GM18870 (cell line): Measurements from ENCODE around the gene LRRC40.
"Not testable (repeated sequence)": the region's sequence is repeated elsewhere in the genome, so short reads cannot be mapped to it uniquely, and the experiment has no call there.

ENCODE experiments used
- ATAC-seq: cut with Tn5 transposase; IDR thresholded peaks from one replicate; pipeline ENCODE4 v1.9.1; 2021; ENCODE audit warnings: moderate library complexity; ENCODE audit not compliant: unreplicated experiment

LRRC40 gene

GRCh38 chr1:70204139-70204538 lies 1.2 kb downstream of the LRRC40 start:
- ATAC-seq = no peak

DNA sequence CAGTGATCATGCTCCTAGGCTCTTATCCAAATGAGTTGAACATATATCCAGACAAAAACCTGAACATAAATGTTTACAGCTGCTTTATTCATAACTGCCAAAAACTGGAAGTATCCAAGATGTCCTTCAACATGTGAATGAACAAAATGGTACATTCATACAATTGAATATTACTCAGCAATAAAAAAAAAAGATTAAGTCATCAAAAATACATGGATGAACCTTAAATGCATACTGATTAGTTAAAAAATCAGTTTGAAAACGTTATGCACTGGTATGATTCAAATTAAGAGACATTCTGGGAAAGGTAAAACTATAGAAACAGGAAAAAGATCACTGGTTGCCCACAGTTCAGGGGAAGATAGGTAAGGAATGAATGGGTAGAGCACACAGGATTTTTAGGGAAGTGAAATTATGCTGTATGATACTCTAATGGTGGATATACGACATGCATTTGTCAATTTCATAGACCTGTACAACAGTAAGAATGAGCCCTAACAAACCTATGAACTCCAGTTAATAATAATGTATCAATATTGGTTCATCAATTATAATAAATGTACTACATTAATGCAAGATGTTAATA lies 3.1 kb downstream of the LRRC40 start:
- peak; percentile 27 for ATAC-seq

DNA sequence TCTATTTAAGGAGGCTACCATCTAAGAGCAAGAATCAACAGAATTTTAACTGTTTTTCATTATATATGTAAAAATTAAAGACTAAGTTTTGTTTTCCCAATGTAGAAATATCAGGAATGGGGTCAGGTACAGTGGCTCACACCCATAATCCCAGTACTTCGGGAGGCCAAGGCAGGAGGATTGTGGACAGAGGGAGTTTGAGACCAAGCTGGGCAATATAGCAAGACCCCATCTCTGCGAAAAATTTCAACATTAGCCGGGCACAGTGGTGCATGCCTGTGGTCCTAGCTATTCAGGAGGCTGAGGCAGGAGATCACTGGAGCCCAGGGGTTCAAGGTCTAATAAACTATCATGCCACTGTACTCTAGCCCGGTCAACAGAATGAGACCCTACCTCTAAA lies 5.3 kb downstream of the LRRC40 start:
- ATAC-seq = no peak

DNA sequence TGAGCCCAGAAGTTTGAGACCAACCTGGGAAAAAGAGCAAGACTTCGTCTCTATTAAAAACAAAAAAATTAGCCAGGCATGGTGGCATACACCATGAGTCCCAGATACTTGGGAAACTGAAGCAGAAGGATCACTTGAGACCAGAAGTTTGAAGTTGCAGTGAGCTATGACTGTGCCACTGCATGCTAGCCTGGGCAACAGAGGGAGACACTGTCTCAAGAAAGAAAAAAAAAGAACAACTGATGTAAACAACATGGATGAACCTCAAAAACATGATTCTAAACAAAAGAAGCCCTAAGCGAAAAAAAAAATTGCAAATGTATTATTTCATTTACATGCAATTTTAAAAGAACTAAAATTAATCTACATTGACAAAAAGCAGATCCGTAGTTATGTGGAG lies 9.0 kb downstream of the LRRC40 start:
- no peak for ATAC-seq

GRCh38 chr1:70195342-70195741 lies 10.0 kb downstream of the LRRC40 start:
- ATAC-seq = peak; percentile 96

DNA sequence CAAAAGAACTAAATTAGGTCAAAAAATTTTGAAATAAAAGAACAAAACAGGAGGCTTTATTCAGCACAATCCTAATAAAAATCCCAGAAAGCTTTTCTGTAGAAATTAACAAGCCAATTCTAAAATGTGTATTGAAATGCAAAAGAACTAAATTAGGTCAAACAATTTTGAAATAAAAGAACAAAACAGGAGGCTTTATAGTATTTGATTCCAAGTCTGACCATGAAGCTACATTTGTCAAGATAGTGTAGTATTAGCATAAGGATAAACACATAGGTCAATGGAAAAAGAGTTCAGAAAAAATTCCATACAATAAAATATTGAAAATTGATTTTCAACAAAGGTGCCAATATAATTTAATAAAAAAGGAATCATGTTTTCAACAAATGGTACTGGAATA lies 10.8 kb downstream of the LRRC40 start:
- no peak for ATAC-seq

- not testable (repeated sequence) for ATAC-seq
These were observed 12.9 kb downstream of the LRRC40 start for GRCh38 chr1:70192446-70192845.

GRCh38 chr1:70190180-70190579 lies 15.2 kb downstream of the LRRC40 start:
- no peak for ATAC-seq

DNA sequence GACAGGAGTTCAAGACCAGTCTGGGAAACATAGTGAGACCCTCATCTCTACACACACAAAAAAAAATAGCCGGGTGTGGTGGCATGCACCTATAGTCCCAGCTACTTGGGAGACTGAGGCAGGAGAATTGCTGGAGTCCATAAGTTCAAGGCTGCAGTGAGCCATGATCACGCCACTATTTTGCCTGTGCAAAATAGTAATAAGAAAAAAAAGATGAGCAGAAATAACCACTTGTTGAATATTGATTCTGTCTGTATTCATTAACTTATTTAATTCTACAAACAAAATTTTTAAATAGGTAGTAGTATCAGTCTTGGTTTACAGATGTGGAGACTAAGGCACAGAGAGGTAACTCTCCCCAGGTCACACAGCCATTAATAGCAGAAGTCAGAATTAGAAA lies 16.9 kb downstream of the LRRC40 start:
- ATAC-seq = no peak

- not testable (repeated sequence) for ATAC-seq
These were observed 20.2 kb downstream of the LRRC40 start for GRCh38 chr1:70185181-70185580.

- no peak for ATAC-seq
These were observed 33.9 kb downstream of the LRRC40 start for GRCh38 chr1:70171512-70171911.

DNA sequence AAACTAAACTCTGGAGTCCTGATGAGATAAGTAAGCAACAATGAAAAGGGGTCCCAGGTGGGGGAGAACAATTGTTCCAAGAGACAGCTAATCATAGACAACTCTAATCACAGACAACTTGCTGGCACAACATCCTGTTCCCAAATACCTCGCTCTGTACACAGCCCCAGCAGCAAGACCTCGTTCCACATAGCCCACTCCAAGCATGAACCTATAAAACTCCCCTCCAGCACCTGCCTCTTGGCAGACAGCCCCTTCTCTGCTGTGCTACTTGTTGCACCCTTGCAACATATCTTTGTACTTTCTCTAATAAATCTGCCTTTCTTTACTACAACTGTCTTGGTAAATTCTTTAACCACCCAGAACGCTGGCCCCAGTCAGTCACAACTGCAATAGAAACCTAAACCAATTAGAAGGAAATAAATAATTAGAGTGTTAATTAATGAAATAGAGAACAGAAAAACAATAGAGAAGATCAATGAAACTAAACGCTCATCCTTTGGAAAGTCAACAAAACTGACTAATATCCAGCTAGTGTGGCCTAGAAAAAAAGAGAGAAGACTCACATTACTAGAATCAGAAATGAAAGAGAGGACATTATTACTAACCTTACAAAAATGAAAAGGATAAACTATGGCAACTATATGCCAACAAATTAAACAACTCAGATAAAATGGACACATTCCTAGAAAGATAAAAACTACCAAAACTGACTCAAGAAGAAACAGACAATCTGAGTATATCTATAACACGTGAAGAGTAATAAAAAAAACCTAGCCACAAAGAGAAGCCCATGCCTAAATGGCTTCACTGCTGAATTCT lies 36.1 kb downstream of the LRRC40 start:
- peak; percentile 50 for ATAC-seq

GRCh38 chr1:70168283-70168682 lies 37.1 kb downstream of the LRRC40 start:
- ATAC-seq = no peak

GRCh38 chr1:70164350-70164749 lies 41.0 kb downstream of the LRRC40 start:
- no peak for ATAC-seq

DNA sequence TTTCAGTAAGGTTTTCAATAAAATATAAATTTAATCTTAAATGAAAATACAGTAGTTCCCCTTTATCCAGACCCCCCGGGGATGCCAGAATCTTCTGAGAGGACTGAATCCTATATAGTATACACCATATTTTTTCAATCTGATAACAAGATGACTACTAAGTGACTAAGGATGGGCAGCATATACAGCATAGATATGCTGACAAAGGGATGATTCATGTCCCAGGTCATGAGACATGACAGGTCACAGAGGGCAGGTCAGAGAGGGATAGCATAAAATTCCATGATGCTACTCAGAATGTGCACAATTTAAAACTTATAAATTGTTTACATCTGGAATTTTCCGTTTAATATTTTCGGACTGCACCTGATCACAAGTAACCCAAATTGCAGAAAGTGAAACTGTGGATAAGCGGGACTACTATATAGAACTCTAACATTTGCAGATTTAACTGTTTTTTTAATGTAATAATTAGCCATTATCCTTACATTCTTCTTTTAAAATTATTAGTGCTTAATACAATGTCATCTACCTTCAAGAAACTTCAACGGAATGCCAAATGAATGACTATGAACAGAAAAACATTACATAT lies 48.8 kb downstream of the LRRC40 start:
- ATAC-seq = no peak

- no peak for ATAC-seq
These were observed 51.6 kb downstream of the LRRC40 start for GRCh38 chr1:70153739-70154138.

DNA sequence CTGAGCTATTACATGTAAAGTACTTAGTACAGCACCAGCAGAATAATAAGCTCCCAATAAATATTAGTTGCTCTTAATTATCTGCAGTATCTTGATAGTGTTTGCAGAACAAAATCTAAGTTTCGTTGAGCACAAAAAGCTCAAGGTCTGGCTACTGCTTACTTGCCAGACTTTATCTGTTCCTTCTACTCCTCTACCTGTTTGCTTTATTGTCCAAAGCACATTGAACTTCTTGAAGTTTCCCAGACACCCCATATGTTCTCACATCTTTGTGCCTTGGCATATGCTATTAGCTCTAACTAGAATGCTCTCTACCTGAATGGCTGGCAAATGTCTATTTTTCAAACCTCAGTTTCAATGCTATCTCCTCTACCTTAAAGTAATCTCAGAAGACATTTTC lies 54.9 kb downstream of the LRRC40 start:
- no peak for ATAC-seq

DNA sequence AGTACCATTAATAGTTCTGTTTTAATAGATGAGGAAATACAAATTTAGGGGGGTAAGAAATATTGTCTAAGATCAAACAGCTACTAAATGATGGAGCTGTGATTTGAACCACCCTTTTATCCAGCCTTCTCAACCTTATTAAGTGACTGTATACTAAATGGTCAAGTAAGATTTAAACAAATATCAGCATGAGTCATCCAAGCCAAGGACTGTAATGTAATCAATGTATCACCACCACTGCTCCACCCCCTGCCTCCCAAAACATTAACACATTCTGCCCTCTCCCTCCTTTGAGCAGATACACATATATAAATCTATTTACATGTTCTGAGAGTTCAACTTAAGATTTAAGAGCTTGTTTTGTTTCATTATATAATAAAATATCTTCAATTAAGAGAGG lies 58.9 kb downstream of the LRRC40 start:
- no peak for ATAC-seq

- no peak for ATAC-seq
These were observed 62.2 kb downstream of the LRRC40 start for GRCh38 chr1:70143048-70143659.

GRCh38 chr1:70142075-70142474 lies 63.3 kb downstream of the LRRC40 start:
- ATAC-seq = no peak

DNA sequence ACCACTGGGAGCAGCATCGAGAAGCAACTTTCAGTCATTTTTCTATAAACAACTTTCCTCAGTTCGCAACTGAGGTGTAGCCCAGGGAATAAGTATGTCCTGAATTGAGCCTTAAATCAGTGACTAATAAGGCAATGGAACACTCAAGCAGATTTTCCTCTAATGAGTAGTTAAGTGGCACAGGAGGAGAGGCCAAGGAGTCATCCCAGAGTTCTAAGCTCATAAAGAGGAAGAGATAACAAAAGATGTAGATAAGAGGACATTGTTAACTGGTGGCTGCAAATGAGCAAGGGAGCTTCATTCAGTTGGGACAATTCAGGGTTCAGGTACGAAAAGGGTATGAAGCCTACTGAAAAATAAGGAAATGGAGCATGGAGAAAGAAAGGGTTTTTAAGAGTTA lies 64.5 kb downstream of the LRRC40 start:
- no peak for ATAC-seq

DNA sequence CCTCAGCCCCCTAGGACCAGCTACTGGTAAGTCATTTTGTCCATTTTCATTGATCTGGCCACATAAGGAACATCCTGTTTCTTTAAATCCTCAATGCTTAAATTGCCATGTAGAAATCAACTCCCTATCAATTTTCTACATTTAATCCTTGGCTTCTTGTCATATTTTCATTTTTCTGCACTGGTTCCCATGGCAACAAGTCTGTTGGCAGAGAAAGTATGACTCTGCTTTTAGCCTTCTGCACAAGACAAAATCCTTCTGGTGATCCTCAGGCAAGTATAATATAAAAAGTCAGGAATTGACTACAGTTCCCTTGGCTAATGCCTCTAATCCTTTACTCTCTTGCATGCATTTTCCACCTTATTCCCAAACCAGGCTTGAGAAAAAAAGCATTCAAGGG lies 65.0 kb downstream of the LRRC40 start:
- ATAC-seq = no peak
